ENCODE data around the gene MED26. TPM values are rescaled to one million over a fixed set of nuclear protein-coding genes. Genes with fewer than 3 reads are reported as not detected.

The MED26 gene
- total and polyA plus RNA-seq, 2 of the 13 experiments (the other 11 are each of a cell fraction or from before 2014, with no cell fraction given), result 3.5 to 3.8 TPM

DNA sequence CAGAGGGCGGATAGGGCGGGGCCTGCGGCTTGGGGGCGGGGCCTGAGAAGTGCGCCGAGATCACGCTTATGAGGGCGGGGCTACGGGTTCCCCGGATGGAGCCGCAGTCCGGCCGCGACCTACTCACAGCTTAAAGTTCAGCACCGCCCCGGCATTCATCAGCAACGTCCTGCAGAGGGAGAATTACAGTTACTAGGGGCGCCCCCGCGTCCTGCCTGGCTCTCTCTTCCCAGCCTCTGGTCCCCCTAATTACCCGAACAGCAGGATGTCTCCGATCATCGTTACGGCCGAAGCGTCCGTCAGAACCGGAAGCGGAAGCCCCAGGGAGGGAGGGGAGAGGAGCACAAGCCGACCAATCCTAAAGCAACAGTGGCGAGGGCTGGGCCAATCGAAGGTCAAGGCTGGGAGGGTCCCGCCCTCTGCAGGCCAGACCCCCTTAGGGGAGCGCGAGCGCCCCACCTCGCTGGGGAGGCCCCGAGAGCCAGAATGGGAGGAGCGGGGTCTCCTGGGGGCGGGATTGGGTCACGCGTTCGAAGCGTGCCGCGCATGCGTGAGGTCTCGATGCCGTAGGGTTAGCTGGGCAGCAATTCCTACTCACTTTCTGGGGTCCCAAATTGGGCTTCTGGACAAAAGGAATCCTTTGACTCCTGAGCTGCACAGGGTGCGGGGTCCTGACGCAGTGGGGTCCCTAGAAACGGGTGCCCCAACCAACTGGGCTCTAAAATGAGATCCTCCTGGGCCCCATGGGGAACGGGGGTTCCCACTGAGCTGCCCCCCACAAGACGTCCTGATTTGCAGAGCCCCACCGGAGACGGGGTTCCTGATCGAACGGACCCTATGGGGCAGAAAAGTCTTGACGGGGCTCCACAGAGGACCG lies 32.1 kb upstream of the MED26 start, which contains the start of gene SMIM7 (continued):
- peak; percentile 95 for TF ChIP-seq KDM5A (IDR thresholded peaks at IDR 0.05; ENCODE audit: borderline replicate concordance, low read length)
- peak; percentile 44 for TF ChIP-seq AGO2 (optimal IDR thresholded peaks at IDR 0.05; ENCODE audit: low read depth, low read length)
- TF ChIP-seq PCBP1 (IDR thresholded peaks at IDR 0.05; ENCODE audit: borderline replicate concordance, low read depth, low read length), result peak; percentile 46; the same call in 1 of the 2 replicates
- peak; percentile 48; the same call in 1 of the 2 replicates for TF ChIP-seq SATB2 (CRISPR knock-in tag; IDR thresholded peaks at IDR 0.05)
- TF ChIP-seq, protein P1, sequence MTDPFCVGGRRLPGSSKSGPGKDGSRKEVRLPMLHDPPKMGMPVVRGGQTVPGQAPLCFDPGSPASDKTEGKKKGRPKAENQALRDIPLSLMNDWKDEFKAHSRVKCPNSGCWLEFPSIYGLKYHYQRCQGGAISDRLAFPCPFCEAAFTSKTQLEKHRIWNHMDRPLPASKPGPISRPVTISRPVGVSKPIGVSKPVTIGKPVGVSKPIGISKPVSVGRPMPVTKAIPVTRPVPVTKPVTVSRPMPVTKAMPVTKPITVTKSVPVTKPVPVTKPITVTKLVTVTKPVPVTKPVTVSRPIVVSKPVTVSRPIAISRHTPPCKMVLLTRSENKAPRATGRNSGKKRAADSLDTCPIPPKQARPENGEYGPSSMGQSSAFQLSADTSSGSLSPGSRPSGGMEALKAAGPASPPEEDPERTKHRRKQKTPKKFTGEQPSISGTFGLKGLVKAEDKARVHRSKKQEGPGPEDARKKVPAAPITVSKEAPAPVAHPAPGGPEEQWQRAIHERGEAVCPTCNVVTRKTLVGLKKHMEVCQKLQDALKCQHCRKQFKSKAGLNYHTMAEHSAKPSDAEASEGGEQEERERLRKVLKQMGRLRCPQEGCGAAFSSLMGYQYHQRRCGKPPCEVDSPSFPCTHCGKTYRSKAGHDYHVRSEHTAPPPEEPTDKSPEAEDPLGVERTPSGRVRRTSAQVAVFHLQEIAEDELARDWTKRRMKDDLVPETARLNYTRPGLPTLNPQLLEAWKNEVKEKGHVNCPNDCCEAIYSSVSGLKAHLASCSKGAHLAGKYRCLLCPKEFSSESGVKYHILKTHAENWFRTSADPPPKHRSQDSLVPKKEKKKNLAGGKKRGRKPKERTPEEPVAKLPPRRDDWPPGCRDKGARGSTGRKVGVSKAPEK (CRISPR knock-in tag; IDR thresholded peaks at IDR 0.05; ENCODE audit: borderline replicate concordance), result no peak
- 0 out of 2 replicates have a peak, but pooled peaks have one; percentile 42 for TF ChIP-seq ZNF30 (CRISPR knock-in tag; IDR thresholded peaks at IDR 0.05)
- TF ChIP-seq, protein P2, sequence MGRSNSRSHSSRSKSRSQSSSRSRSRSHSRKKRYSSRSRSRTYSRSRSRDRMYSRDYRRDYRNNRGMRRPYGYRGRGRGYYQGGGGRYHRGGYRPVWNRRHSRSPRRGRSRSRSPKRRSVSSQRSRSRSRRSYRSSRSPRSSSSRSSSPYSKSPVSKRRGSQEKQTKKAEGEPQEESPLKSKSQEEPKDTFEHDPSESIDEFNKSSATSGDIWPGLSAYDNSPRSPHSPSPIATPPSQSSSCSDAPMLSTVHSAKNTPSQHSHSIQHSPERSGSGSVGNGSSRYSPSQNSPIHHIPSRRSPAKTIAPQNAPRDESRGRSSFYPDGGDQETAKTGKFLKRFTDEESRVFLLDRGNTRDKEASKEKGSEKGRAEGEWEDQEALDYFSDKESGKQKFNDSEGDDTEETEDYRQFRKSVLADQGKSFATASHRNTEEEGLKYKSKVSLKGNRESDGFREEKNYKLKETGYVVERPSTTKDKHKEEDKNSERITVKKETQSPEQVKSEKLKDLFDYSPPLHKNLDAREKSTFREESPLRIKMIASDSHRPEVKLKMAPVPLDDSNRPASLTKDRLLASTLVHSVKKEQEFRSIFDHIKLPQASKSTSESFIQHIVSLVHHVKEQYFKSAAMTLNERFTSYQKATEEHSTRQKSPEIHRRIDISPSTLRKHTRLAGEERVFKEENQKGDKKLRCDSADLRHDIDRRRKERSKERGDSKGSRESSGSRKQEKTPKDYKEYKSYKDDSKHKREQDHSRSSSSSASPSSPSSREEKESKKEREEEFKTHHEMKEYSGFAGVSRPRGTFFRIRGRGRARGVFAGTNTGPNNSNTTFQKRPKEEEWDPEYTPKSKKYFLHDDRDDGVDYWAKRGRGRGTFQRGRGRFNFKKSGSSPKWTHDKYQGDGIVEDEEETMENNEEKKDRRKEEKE (IDR thresholded peaks at IDR 0.05), result no peak
- peak; percentile 75 for TF ChIP-seq SALL1 (CRISPR knock-in tag; IDR thresholded peaks at IDR 0.05)
- TF ChIP-seq, protein P3, sequence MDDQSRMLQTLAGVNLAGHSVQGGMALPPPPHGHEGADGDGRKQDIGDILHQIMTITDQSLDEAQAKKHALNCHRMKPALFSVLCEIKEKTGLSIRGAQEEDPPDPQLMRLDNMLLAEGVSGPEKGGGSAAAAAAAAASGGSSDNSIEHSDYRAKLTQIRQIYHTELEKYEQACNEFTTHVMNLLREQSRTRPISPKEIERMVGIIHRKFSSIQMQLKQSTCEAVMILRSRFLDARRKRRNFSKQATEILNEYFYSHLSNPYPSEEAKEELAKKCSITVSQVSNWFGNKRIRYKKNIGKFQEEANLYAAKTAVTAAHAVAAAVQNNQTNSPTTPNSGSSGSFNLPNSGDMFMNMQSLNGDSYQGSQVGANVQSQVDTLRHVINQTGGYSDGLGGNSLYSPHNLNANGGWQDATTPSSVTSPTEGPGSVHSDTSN (CRISPR knock-in tag; IDR thresholded peaks at IDR 0.05; ENCODE audit: borderline replicate concordance), result no peak
- TF ChIP-seq ZNF746 (CRISPR knock-in tag; IDR thresholded peaks at IDR 0.05), result no peak
- TF ChIP-seq SMAD1 (CRISPR knock-in tag; IDR thresholded peaks at IDR 0.05; ENCODE audit: borderline replicate concordance, low read depth), result peak; percentile 55; the same call in 1 of the 2 replicates
- no peak for TF ChIP-seq ZNF841 (CRISPR knock-in tag; IDR thresholded peaks at IDR 0.05; ENCODE audit: borderline replicate concordance)
- TF ChIP-seq SIN3A (IDR thresholded peaks at IDR 0.05; ENCODE audit: borderline replicate concordance, low read depth, low read length), result no peak
- TF ChIP-seq ZSCAN30 (CRISPR knock-in tag; IDR thresholded peaks at IDR 0.05), result no peak
- peak; percentile 36; the same call in 1 of the 2 replicates for TF ChIP-seq SMAD3 (CRISPR knock-in tag; IDR thresholded peaks at IDR 0.05)
- TF ChIP-seq SRF (IDR thresholded peaks at IDR 0.05; ENCODE audit: low read depth, low read length), result no peak
- no peak for TF ChIP-seq STAG1 (CRISPR knock-in tag; IDR thresholded peaks at IDR 0.05)
- TF ChIP-seq GABPB1 (CRISPR knock-in tag; IDR thresholded peaks at IDR 0.05), result peak; percentile 99
- no peak for TF ChIP-seq DR1 (CRISPR knock-in tag; IDR thresholded peaks at IDR 0.05)
- TF ChIP-seq HDAC6 (IDR thresholded peaks at IDR 0.05; ENCODE audit: low read depth, low read length), result no peak
- no peak for TF ChIP-seq ZNF10 (CRISPR knock-in tag; IDR thresholded peaks at IDR 0.05; ENCODE audit: borderline replicate concordance, low read depth)
- TF ChIP-seq ZNF235 (CRISPR knock-in tag; IDR thresholded peaks at IDR 0.05; ENCODE audit: borderline replicate concordance), result no peak
- peak; percentile 71; the same call in 1 of the 2 replicates for TF ChIP-seq CREM (IDR thresholded peaks at IDR 0.05)
- TF ChIP-seq CREM (CRISPR knock-in tag; IDR thresholded peaks at IDR 0.05), result no peak
